Kidney epithelial cell (primary cell): Measurements from ENCODE around the gene DDX41. TPM values are rescaled to one million over a fixed set of nuclear protein-coding genes. Genes with fewer than 3 reads are reported as not detected.
"Not testable (repeated sequence)": the region's sequence is repeated elsewhere in the genome, so short reads cannot be mapped to it uniquely, and the experiment has no call there.

Experiments
- DNase-seq: peaks from one replicate; pipeline ENCODE4 v3.0.0-alpha.2; 2010; ENCODE audit warnings: low read depth
- H3K27me3 ChIP-seq: 2 replicates; pipeline ENCODE4 v1.6.0; 2011; ENCODE audit warnings: low read length; ENCODE audit not compliant: control insufficient read depth, insufficient read depth
- H3K36me3 ChIP-seq: 2 replicates; pipeline ENCODE4 v1.5.1; 2011; ENCODE audit warnings: low read length; ENCODE audit not compliant: control insufficient read depth, insufficient read depth
- H3K4me3 ChIP-seq: 2 replicates; pipeline ENCODE4 v1.5.1; 2011; ENCODE audit warnings: low read depth, mild to moderate bottlenecking, control low read depth, low read length
- total RNA-seq: library from RNA; depleted of rRNA; stranded (reverse); fragments of >200 nt; gene quantifications from 2 replicates; pipeline ENCODE4 v1.2.3, GENCODE V29; 2015
- TF ChIP-seq, protein P1 (sequence below): IDR thresholded peaks from 2 replicates; pipeline ENCODE4 v1.5.1; 2011; ENCODE audit warnings: mild to moderate bottlenecking, moderate library complexity, low read length, control low read depth, inconsistent platforms; ENCODE audit not compliant: insufficient read depth, poor library complexity, severe bottlenecking

The DDX41 gene
- 151 and 191 TPM in 2 replicates for total RNA-seq

DNA sequence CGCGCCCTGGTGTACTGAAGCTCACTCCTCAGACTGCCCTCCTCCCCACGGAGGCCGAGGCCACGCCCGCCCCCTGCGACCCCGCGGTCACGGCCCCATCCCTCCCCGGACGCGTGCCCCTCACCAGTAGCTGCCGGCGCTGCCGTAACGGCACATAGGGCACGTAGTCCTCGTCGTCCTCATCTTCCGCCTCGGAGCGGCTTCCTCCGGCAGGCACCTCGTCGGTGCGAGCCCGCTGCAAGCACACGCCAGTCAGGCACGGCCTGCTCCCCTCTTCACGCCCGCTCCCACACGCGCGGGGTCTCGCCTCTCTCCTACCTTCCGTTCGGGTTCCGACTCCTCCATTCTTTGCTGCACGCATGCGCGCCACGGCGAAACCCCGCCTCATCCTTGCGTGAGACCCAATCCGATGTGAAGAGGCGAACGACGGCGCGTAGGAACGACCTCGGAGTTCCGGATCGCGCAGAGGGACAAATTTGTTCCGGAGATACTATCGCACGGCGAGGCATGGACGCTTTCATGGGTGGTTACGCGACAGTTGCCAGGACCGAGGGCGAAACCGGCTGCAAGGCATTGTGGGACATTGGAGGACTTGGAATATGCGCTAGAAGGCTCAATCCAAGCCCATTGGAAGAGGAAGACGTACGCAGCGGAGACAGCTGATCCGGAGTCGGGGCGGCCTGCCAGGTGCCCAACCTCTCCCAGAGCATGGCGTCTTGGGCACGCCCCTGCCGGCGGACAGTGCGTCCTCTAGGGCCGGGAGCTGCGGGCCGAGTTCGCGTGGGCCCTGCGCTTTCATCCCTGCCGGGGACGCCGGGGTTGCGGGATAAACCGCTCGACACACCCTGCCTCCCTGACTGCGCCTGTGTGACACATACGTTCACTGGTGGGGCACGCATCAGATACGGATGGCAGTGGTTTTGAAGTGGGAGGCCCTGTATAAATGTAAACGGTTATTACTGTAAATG lies at the start of gene DDX41:
Gene DDX41, minus strand, starts transcription at position 361 of the 968 bp plus-strand sequence. Its CDS starts 16 bp downstream, at position 345.
- DNase-seq, result peak; percentile 92
- H3K27me3 ChIP-seq, result no peaks in the 10 kb centered on the region
- H3K4me3 ChIP-seq, result peak within 1 kb of the TSS; percentile 100
- H3K36me3 ChIP-seq, result peaks cover 5% of the 10 kb centered on the region
- TF ChIP-seq, protein P1, sequence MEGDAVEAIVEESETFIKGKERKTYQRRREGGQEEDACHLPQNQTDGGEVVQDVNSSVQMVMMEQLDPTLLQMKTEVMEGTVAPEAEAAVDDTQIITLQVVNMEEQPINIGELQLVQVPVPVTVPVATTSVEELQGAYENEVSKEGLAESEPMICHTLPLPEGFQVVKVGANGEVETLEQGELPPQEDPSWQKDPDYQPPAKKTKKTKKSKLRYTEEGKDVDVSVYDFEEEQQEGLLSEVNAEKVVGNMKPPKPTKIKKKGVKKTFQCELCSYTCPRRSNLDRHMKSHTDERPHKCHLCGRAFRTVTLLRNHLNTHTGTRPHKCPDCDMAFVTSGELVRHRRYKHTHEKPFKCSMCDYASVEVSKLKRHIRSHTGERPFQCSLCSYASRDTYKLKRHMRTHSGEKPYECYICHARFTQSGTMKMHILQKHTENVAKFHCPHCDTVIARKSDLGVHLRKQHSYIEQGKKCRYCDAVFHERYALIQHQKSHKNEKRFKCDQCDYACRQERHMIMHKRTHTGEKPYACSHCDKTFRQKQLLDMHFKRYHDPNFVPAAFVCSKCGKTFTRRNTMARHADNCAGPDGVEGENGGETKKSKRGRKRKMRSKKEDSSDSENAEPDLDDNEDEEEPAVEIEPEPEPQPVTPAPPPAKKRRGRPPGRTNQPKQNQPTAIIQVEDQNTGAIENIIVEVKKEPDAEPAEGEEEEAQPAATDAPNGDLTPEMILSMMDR, result no peak

- no peak for DNase-seq
- no peaks in the 10 kb centered on the region for H3K36me3 ChIP-seq
These were observed 48.3 kb upstream of the DDX41 start for GRCh38 chr5:177565046-177565445.

DNA sequence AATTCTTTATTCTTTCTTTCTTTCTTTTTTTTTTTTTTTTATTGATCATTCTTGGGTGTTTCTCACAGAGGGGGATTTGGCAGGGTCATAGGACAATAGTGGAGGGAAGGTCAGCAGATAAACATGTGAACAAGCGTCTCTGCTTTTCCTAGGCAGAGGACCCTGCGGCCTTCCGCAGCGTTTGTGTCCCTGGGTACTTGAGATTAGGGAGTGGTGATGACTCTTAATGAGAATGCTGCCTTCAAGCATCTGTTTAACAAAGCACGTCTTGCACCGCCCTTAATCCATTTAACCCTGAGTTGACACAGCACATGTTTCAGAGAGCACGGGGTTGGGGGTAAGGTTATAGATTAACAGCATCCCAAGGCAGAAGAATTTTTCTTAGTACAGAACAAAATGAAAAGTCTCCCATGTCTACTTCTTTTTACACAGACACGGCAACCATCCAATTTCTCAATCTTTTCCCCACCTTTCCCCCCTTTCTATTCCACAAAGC lies 42.7 kb upstream of the DDX41 start:
- H3K4me3 ChIP-seq, H3K36me3 ChIP-seq, H3K27me3 ChIP-seq, DNase-seq: not testable (repeated sequence)

More at GRCh38 chr5:177565046-177565445, 48.3 kb upstream of the DDX41 start:
- TF ChIP-seq, protein P1, result no peak
- Histone ChIP-seq H3K4me3 (no peak overlapping the region), H3K27me3 (peaks cover 4% of the 10 kb centered on the region)

GRCh38 chr5:177557796-177558195 lies 41.0 kb upstream of the DDX41 start:
- DNase-seq, result no peak
- Histone ChIP-seq H3K4me3 (no peak overlapping the region), H3K36me3 (no peaks in the 10 kb centered on the region), H3K27me3 (no peaks in the 10 kb centered on the region)
- TF ChIP-seq, protein P1, result no peak

- no peak for DNase-seq
- Histone ChIP-seq H3K4me3 (no peak overlapping the region), H3K36me3 (no peaks in the 10 kb centered on the region), H3K27me3 (no peaks in the 10 kb centered on the region)
- TF ChIP-seq, protein P1, result no peak
These were observed 40.4 kb upstream of the DDX41 start for GRCh38 chr5:177557041-177557647.

DNA sequence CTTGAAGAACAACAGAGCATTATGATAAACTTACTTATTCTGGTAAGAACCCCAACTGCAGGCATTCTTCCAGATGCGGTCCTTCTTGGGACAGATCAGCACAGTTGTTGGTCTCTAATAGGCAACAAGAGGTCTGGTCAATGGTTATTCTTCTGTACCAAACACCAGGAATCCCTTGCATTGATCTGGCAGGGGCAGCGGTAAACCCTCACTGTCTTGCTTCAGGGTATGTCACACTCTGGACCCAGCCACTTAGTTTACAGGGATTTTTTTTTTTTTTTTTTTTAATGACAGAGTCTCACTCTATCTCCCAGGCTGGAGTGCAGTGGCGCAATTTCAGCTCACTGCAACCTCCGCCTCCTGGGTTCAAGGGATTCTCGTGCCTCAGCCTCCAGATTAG lies 38.9 kb upstream of the DDX41 start:
- H3K27me3 ChIP-seq, result no peaks in the 10 kb centered on the region
- TF ChIP-seq, protein P1, result no peak

More for the DNA sequence above, 38.9 kb upstream of the DDX41 start:
- Histone ChIP-seq H3K4me3 (no peak overlapping the region), H3K36me3 (no peaks in the 10 kb centered on the region)
- DNase-seq, result no peak
